HepG2 (cell line): ENCODE measurements around the gene SPRR3. TPM values are rescaled to one million over a fixed set of nuclear protein-coding genes. Genes with fewer than 3 reads are reported as not detected.

Experiments
- ATAC-seq: fragments of 200-7000 bp; cut with Tn5 transposase; 3 replicates; pipeline ENCODE4 v1.9.1; 2020; ENCODE audit warnings: mild to moderate bottlenecking, moderate library complexity
- BruUV-seq: library from RNA; stranded (reverse); fragments of 400-500 nt; replicated peaks from 2 replicates; lab custom pipeline; 2021; lab: Mats Ljungman, UMichigan
- CTCF ChIA-PET: fragments of 300-600 bp; formaldehyde crosslinking; extraction: SDS; loops from one replicate; lab custom pipeline; 2021; ENCODE audit warnings: low total read pairs, inconsistent platforms, low intra/inter-chr PET ratio; lab: Yijun Ruan, JAX
- POLR2A ChIA-PET: fragments of 350-600 bp; sonication (Branson Sonifier 250); formaldehyde crosslinking; loops from one replicate; lab custom pipeline; 2020; ENCODE audit warnings: antibody characterized with exemption, inconsistent platforms; lab: Yijun Ruan, JAX
- DNase-seq: peaks from one replicate; pipeline ENCODE4 v3.0.0-alpha.2; 2015; ENCODE audit warnings: low spot score
- FAIRE-seq: peaks from 3 replicates; lab custom pipeline; 2011; peaks lifted over from hg19 to GRCh38; lab: Jason Lieb, UNC
- H2AFZ ChIP-seq: one replicate; pipeline ENCODE4 v1.6.1; 2011; ENCODE audit warnings: low read length, inconsistent platforms
- H3K27ac ChIP-seq: fragments of 300-600 bp; 3 replicates; pipeline ENCODE4 v1.8.0; 2011; ENCODE audit warnings: mixed run types, mild to moderate bottlenecking, mixed read lengths, low read length, inconsistent platforms; ENCODE audit not compliant: insufficient read depth; ENCODE audit errors: extremely low read length
- H3K27me3 ChIP-seq, 2 experiments: fragments of 200-600 bp in 1 of 2; 2 replicates in 1 of 2; 3 replicates in 1 of 2; pipeline versions ENCODE4 v1.6.0 to v1.8.0; 2011; ENCODE audit warnings: low read length in 2 of 2, mild to moderate bottlenecking in 2 of 2, moderate library complexity in 2 of 2, inconsistent platforms in 1 of 2; ENCODE audit not compliant: insufficient read depth in 2 of 2, control insufficient read depth in 1 of 2
- H3K36me3 ChIP-seq, 2 experiments: fragments of 200-600 bp in 1 of 2; replicated peaks in 1 of 2; 2 replicates in 1 of 2; 3 replicates in 1 of 2; pipeline versions ENCODE4 v1.5.1 to v1.8.0; 2011; ENCODE audit warnings: low read length in 2 of 2, inconsistent platforms in 1 of 2; ENCODE audit not compliant: insufficient read depth in 2 of 2, control insufficient read depth in 1 of 2
- H3K4me1 ChIP-seq: 2 replicates; pipeline ENCODE4 v1.5.1; 2012; ENCODE audit warnings: low read length, inconsistent platforms; ENCODE audit not compliant: insufficient read depth
- H3K4me2 ChIP-seq: 2 replicates; pipeline ENCODE4 v1.6.0; 2011; ENCODE audit warnings: low read depth, low read length, inconsistent platforms
- H3K4me3 ChIP-seq, 3 experiments: fragments of 200-600 bp in 1 of 3; sonication (generic), shearing (Covaris generic) in 1 of 3; replicated peaks in 1 of 3; 2 replicates each; pipeline ENCODE4 v1.5.1; 2011 to 2016; ENCODE audit warnings: low read length in 3 of 3, inconsistent platforms in 2 of 3, low read depth in 2 of 3, mild to moderate bottlenecking in 2 of 3, control low read depth in 1 of 3, mixed read lengths in 1 of 3; ENCODE audit not compliant: insufficient read depth in 1 of 3
- H3K79me2 ChIP-seq: one replicate; pipeline ENCODE4 v1.6.1; 2011; ENCODE audit warnings: low read length, inconsistent platforms; ENCODE audit not compliant: insufficient read depth
- H3K9ac ChIP-seq: 2 replicates; pipeline ENCODE4 v1.6.0; 2011; ENCODE audit warnings: mild to moderate bottlenecking, low read depth, low read length, inconsistent platforms; ENCODE audit not compliant: insufficient read depth
- H3K9me3 ChIP-seq: 2 replicates; pipeline ENCODE4 v1.5.1; 2012; ENCODE audit warnings: mild to moderate bottlenecking, low read length
- H4K20me1 ChIP-seq: 2 replicates; pipeline ENCODE4 v1.6.0; 2011; ENCODE audit warnings: inconsistent platforms, mild to moderate bottlenecking, low read length, moderate library complexity; ENCODE audit not compliant: insufficient read depth
- MXD3 ChIP-seq: IDR thresholded peaks from 2 replicates; pipeline ENCODE4 v1.6.1; 2016; ENCODE audit warnings: mild to moderate bottlenecking, missing biosample characterization, missing genetic modification reagents
- PAF1 ChIP-seq: IDR thresholded peaks from 2 replicates; pipeline ENCODE4 v1.6.1; 2016; ENCODE audit warnings: missing genetic modification reagents, missing compliant biosample characterization
- SRSF1 ChIP-seq: fragments of 200-400 bp; formaldehyde crosslinking; optimal IDR thresholded peaks from 2 replicates; pipeline ENCODE3; 2017; ENCODE audit warnings: mild to moderate bottlenecking, low read depth, low read length, moderate library complexity
- STAT6 ChIP-seq: sonication (generic); formaldehyde crosslinking; IDR thresholded peaks from 2 replicates; pipeline ENCODE4 v1.4.0; 2020; ENCODE audit warnings: missing genetic modification reagents, mild to moderate bottlenecking, borderline replicate concordance
- ZBED4 ChIP-seq: sonication (generic); formaldehyde crosslinking; IDR thresholded peaks from 2 replicates; pipeline ENCODE4 v1.4.0; 2020; ENCODE audit warnings: missing genetic modification reagents, borderline replicate concordance
- ZBTB42 ChIP-seq: sonication (generic); formaldehyde crosslinking; IDR thresholded peaks from 2 replicates; pipeline ENCODE4 v1.5.0; 2020; ENCODE audit warnings: mild to moderate bottlenecking, missing genetic modification reagents
- WGBS: methylation state at CpG from one replicate; pipeline ENCODE4 v1.1.6; 2017; ENCODE audit warnings: low lambda C conversion rate; 5-methylcytosine and 5-hydroxymethylcytosine counted together
- in situ Hi-C: cut with HindIII; loops from 2 replicates; pipeline ENCODE4 v1.10.0; 2017; ENCODE audit warnings: low pct_unique_long_range_greater_than_20kb; ENCODE audit not compliant: extremely low pct_ligation_motif_present
- intact Hi-C: fragments of 100-400 bp; cut with micrococcal nuclease; formaldehyde crosslinking; loops from one replicate; pipeline ENCODE4 v1.10.0; 2022; ENCODE audit not compliant: unreplicated experiment
- polyA plus RNA-seq, 8 experiments: library from polyadenylated mRNA; depleted of rRNA in 3 of 8; stranded (reverse) in 7 of 8; unstranded in 1 of 8; fragments of >200 nt; fragmentation: Illumina TruSeq in 4 of 8; extraction: Trizol in 4 of 8; gene quantifications; 2 replicates each; pipeline versions ENCODE4 v1.2.1 to v1.2.3, GENCODE V29; 2011 to 2016; ENCODE audit warnings: low read depth in 4 of 8, missing spikeins in 1 of 8, mixed read lengths in 1 of 8; ENCODE audit not compliant: insufficient read depth in 1 of 8
- total RNA-seq, 5 experiments: library from RNA; depleted of rRNA; stranded (reverse); fragments of >200 nt; fragmentation: Illumina TruSeq; extraction: Trizol; gene quantifications; 2 replicates each; pipeline ENCODE4 v1.2.3, GENCODE V29; 2016; ENCODE audit warnings: low read depth in 1 of 5
- TF ChIP-seq, protein P1 (sequence below): sonication (generic); formaldehyde crosslinking; IDR thresholded peaks from 2 replicates; pipeline ENCODE4 v1.8.0; 2022; ENCODE audit warnings: mild to moderate bottlenecking, missing genetic modification reagents, moderate library complexity
- TF ChIP-seq, protein P2 (sequence below): sonication (generic); formaldehyde crosslinking; IDR thresholded peaks from 2 replicates; pipeline ENCODE4 v1.4.0; 2020; ENCODE audit warnings: mild to moderate bottlenecking, missing genetic modification reagents

SPRR3 gene
- total and polyA plus RNA-seq, 2 of the 13 experiments (the other 11 are each of a cell fraction or from before 2014, with no cell fraction given) = not detected

DNA sequence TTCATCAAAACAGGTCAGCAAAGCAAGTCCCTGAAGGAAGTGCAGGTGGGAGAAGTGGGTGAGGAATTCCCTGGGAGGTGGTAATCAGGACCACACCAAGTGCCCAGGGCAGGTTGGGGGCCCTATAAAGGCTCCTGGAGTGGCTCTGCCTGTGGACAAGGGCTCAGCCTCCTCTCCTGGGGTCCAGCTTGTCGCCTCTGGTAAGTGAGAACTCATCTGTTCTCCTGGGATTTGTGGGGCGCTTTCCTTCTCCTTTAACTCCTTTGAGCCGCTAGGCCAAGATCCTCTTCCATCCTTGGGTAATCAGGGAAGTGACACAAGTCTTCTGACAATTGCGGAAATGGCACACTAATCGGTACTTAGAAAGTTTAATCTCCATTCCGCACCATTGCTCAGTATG, 31.1 kb upstream of the SPRR3 start, which contains the start of gene SPRR4 (continued):
- TF ChIP-seq, protein P1, sequence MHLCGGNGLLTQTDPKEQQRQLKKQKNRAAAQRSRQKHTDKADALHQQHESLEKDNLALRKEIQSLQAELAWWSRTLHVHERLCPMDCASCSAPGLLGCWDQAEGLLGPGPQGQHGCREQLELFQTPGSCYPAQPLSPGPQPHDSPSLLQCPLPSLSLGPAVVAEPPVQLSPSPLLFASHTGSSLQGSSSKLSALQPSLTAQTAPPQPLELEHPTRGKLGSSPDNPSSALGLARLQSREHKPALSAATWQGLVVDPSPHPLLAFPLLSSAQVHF = no peak
- TF ChIP-seq PAF1 (CRISPR knock-in tag) = no peak
- no peak for TF ChIP-seq MXD3 (CRISPR knock-in tag)
- TF ChIP-seq ZBTB42 (CRISPR knock-in tag) = no peak
- TF ChIP-seq, protein P2, sequence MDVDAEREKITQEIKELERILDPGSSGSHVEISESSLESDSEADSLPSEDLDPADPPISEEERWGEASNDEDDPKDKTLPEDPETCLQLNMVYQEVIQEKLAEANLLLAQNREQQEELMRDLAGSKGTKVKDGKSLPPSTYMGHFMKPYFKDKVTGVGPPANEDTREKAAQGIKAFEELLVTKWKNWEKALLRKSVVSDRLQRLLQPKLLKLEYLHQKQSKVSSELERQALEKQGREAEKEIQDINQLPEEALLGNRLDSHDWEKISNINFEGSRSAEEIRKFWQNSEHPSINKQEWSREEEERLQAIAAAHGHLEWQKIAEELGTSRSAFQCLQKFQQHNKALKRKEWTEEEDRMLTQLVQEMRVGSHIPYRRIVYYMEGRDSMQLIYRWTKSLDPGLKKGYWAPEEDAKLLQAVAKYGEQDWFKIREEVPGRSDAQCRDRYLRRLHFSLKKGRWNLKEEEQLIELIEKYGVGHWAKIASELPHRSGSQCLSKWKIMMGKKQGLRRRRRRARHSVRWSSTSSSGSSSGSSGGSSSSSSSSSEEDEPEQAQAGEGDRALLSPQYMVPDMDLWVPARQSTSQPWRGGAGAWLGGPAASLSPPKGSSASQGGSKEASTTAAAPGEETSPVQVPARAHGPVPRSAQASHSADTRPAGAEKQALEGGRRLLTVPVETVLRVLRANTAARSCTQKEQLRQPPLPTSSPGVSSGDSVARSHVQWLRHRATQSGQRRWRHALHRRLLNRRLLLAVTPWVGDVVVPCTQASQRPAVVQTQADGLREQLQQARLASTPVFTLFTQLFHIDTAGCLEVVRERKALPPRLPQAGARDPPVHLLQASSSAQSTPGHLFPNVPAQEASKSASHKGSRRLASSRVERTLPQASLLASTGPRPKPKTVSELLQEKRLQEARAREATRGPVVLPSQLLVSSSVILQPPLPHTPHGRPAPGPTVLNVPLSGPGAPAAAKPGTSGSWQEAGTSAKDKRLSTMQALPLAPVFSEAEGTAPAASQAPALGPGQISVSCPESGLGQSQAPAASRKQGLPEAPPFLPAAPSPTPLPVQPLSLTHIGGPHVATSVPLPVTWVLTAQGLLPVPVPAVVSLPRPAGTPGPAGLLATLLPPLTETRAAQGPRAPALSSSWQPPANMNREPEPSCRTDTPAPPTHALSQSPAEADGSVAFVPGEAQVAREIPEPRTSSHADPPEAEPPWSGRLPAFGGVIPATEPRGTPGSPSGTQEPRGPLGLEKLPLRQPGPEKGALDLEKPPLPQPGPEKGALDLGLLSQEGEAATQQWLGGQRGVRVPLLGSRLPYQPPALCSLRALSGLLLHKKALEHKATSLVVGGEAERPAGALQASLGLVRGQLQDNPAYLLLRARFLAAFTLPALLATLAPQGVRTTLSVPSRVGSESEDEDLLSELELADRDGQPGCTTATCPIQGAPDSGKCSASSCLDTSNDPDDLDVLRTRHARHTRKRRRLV = no peak

- Histone ChIP-seq H2AFZ (no peak overlapping the region), H3K4me3 (no peak overlapping the region), H3K4me2 (no peak overlapping the region), H3K4me1 (no peaks in the 10 kb centered on the region), H3K27me3 (no peaks in the 10 kb centered on the region; a peak in 1 of 5 replicates), H3K36me3 (no peaks in the 10 kb centered on the region), H3K27ac (no peak overlapping the region), H4K20me1 (no peaks in the 10 kb centered on the region), H3K79me2 (no peaks in the 10 kb centered on the region), H3K9ac (no peak overlapping the region), H3K9me3 (no peaks in the 10 kb centered on the region)
- FAIRE-seq (no peak), ATAC-seq (no peak), DNase-seq (no peak)
- intact Hi-C loops (no loop called here), in situ Hi-C loops (no loop called here)
- ChIA-PET CTCF (no interaction called here), POLR2A (no interaction called here)
- no TSS peak for BruUV-seq
- whole genome bisulfite sequencing = 2% methylated on average over 4 of the region's 4 CpGs
- TF ChIP-seq STAT6 (CRISPR knock-in tag) (no peak), ZBED4 (CRISPR knock-in tag) (no peak), SRSF1 (no peak)
Observed at GRCh38 chr1:152972196-152972886, 29.2 kb upstream of the SPRR3 start.
